Fibroblast of gingiva (primary cell): ENCODE data around the gene PSMB8.
"Not testable (repeated sequence)": the region's sequence is repeated elsewhere in the genome, so short reads cannot be mapped to it uniquely, and the experiment has no call there.

ENCODE experiments used
- DNase-seq: peaks from one replicate; pipeline ENCODE4 v3.0.0-alpha.2; 2011; ENCODE audit warnings: low read depth

The PSMB8 gene

GRCh38 chr6:32843979-32844838 is at the start of gene PSMB8:
Gene PSMB8 (minus strand): TSS chr6:32844047. CDS start chr6:32843996, 51 bp downstream.
- DNase-seq, result peak; percentile 86

GRCh38 chr6:32890831-32891230 is 47.0 kb upstream of the PSMB8 start:
- DNase-seq, result no peak

- DNase-seq, result no peak
Observed at GRCh38 chr6:32889533-32889932, 45.7 kb upstream of the PSMB8 start.

GRCh38 chr6:32888576-32888975 is 44.7 kb upstream of the PSMB8 start:
- DNase-seq, result no peak

GRCh38 chr6:32887616-32888015 is 43.8 kb upstream of the PSMB8 start:
- no peak for DNase-seq

- DNase-seq, result peak; percentile 80
Observed at GRCh38 chr6:32886681-32887383, 43.0 kb upstream of the PSMB8 start.

GRCh38 chr6:32885698-32886286 is 41.9 kb upstream of the PSMB8 start:
- DNase-seq, result peak; percentile 65

- peak; percentile 88 for DNase-seq
Observed at GRCh38 chr6:32883789-32884188, 39.9 kb upstream of the PSMB8 start.

GRCh38 chr6:32882879-32883250 is 39.0 kb upstream of the PSMB8 start:
- DNase-seq, result peak; percentile 11

- DNase-seq, result not testable (repeated sequence)
Observed at GRCh38 chr6:32880962-32881361, 37.1 kb upstream of the PSMB8 start.

GRCh38 chr6:32879691-32880090 is 35.8 kb upstream of the PSMB8 start:
- DNase-seq, result no peak

GRCh38 chr6:32876603-32877002 is 32.8 kb upstream of the PSMB8 start:
- no peak for DNase-seq

- not testable (repeated sequence) for DNase-seq
Observed at GRCh38 chr6:32873947-32874346, 30.1 kb upstream of the PSMB8 start.

- DNase-seq, result peak; percentile 42
Observed at GRCh38 chr6:32868257-32868788, 24.5 kb upstream of the PSMB8 start.

- no peak for DNase-seq
Observed at GRCh38 chr6:32867554-32868256, 23.9 kb upstream of the PSMB8 start.

- no peak for DNase-seq
Observed at GRCh38 chr6:32867022-32867477, 23.2 kb upstream of the PSMB8 start.

- no peak for DNase-seq
Observed at GRCh38 chr6:32865724-32866443, 22.0 kb upstream of the PSMB8 start.

GRCh38 chr6:32862725-32863124 is 18.9 kb upstream of the PSMB8 start:
- DNase-seq, result no peak

GRCh38 chr6:32860674-32861073 is 16.8 kb upstream of the PSMB8 start:
- DNase-seq, result no peak

GRCh38 chr6:32858194-32858593 is 14.3 kb upstream of the PSMB8 start:
- DNase-seq, result no peak
